K562 (cell line): ENCODE data around the gene ITPKB. TPM values are rescaled to one million over a fixed set of nuclear protein-coding genes. Genes with fewer than 3 reads are reported as not detected.

Source experiments
- ATAC-seq: fragments of 200-7000 bp; cut with Tn5 transposase; 3 replicates; pipeline ENCODE4 v1.9.1; 2020; ENCODE audit warnings: moderate library complexity
- BruUV-seq: library from RNA; stranded (reverse); fragments of 400-500 nt; replicated peaks from 2 replicates; lab custom pipeline; 2021; lab: Mats Ljungman, UMichigan
- CTCF ChIA-PET: fragments of 300-600 bp; formaldehyde crosslinking; extraction: SDS; loops from one replicate; lab custom pipeline; 2021; ENCODE audit warnings: low intra/inter-chr PET ratio; lab: Yijun Ruan, JAX
- POLR2A ChIA-PET: fragments of 300-600, 350-650 bp; sonication (Branson Sonifier 250); formaldehyde crosslinking; extraction: SDS; loops from one replicate; lab custom pipeline; 2021; ENCODE audit warnings: antibody characterized with exemption, inconsistent platforms; lab: Yijun Ruan, JAX
- DNase-seq, 4 experiments: peaks; one replicate each; pipeline versions ENCODE4 v3.0.0 to v3.0.0-alpha.2; 2011 to 2018; ENCODE audit warnings: low spot score in 3 of 4, mixed read lengths in 3 of 4; ENCODE audit errors: extremely low read depth in 1 of 4
- FAIRE-seq: peaks from 2 replicates; lab custom pipeline; 2011; peaks lifted over from hg19 to GRCh38; lab: Jason Lieb, UNC
- H2AFZ ChIP-seq: 2 replicates; pipeline ENCODE4 v1.6.0; 2011; ENCODE audit warnings: low read depth, low read length, control low read depth, inconsistent platforms
- H3K27ac ChIP-seq: fragments of 200-600 bp; 3 replicates; pipeline ENCODE4 v1.8.0; 2011; ENCODE audit warnings: low read depth, mild to moderate bottlenecking, control low read depth, inconsistent platforms, low read length, moderate library complexity, mixed read lengths; ENCODE audit errors: extremely low read depth
- H3K27me3 ChIP-seq, 2 experiments: fragments of 300-600 bp in 1 of 2; 2 replicates in 1 of 2; 3 replicates in 1 of 2; pipeline versions ENCODE4 v1.6.0 to v1.8.0; 2011; ENCODE audit warnings: inconsistent platforms in 2 of 2, low read length in 2 of 2, mild to moderate bottlenecking in 1 of 2, mixed read lengths in 1 of 2, moderate library complexity in 1 of 2; ENCODE audit not compliant: control insufficient read depth in 2 of 2, insufficient read depth in 2 of 2
- H3K36me3 ChIP-seq: fragments of 300-600 bp; 3 replicates; pipeline ENCODE4 v1.8.0; 2011; ENCODE audit warnings: mild to moderate bottlenecking, low read length, inconsistent platforms; ENCODE audit not compliant: control insufficient read depth, insufficient read depth
- H3K4me1 ChIP-seq, 2 experiments: fragments of 200-600 bp in 1 of 2; replicated peaks in 1 of 2; 2 replicates in 1 of 2; 3 replicates in 1 of 2; pipeline versions ENCODE4 v1.5.1 to v1.8.0; 2011; ENCODE audit warnings: inconsistent platforms in 2 of 2, low read length in 2 of 2, mild to moderate bottlenecking in 1 of 2, mixed read lengths in 1 of 2, moderate library complexity in 1 of 2; ENCODE audit not compliant: control insufficient read depth in 2 of 2, insufficient read depth in 2 of 2
- H3K4me2 ChIP-seq: 2 replicates; pipeline ENCODE4 v1.6.1; 2011; ENCODE audit warnings: low read length, control low read depth, inconsistent platforms, mixed read lengths; ENCODE audit not compliant: insufficient read depth
- H3K4me3 ChIP-seq: fragments of 200-600 bp; sonication (generic), shearing (Covaris generic); 2 replicates; pipeline ENCODE4 v1.5.1; 2016; ENCODE audit warnings: control low read depth, inconsistent platforms
- H3K79me2 ChIP-seq: fragments of 200-600 bp; 3 replicates; pipeline ENCODE4 v1.8.0; 2011; ENCODE audit warnings: low read length, inconsistent platforms; ENCODE audit not compliant: control insufficient read depth, insufficient read depth
- H3K9ac ChIP-seq, 2 experiments: 2 replicates each; pipeline versions ENCODE4 v1.6.0 to v1.6.1; 2011; ENCODE audit warnings: low read depth in 2 of 2, low read length in 2 of 2, control low read depth in 1 of 2, inconsistent platforms in 1 of 2, mild to moderate bottlenecking in 1 of 2, mixed read lengths in 1 of 2; ENCODE audit not compliant: insufficient read depth in 1 of 2
- H3K9me1 ChIP-seq: one replicate; pipeline ENCODE4 v1.6.0; 2011; ENCODE audit warnings: inconsistent platforms, mild to moderate bottlenecking, low read length, moderate library complexity; ENCODE audit not compliant: control insufficient read depth, insufficient read depth
- H3K9me3 ChIP-seq: replicated peaks from 2 replicates; pipeline ENCODE4 v1.5.1; 2011; ENCODE audit warnings: low read depth, low read length, inconsistent platforms; ENCODE audit not compliant: control insufficient read depth, insufficient read depth
- H4K20me1 ChIP-seq: replicated peaks from 2 replicates; pipeline ENCODE4 v1.6.1; 2011; ENCODE audit warnings: low read length, inconsistent platforms, mixed read lengths; ENCODE audit not compliant: control insufficient read depth, insufficient read depth
- HDAC2 ChIP-seq: fragments of 450-650 bp; IDR thresholded peaks from 2 replicates; pipeline ENCODE4 v1.6.1; 2016; ENCODE audit warnings: mild to moderate bottlenecking
- KDM4B ChIP-seq, 2 experiments: fragments of 450-650 bp in 1 of 2; sonication (generic) in 1 of 2; IDR thresholded peaks; 2 replicates each; pipeline ENCODE4 v1.6.1; 2016 to 2017; ENCODE audit warnings: borderline replicate concordance in 2 of 2, antibody characterized with exemption in 1 of 2, low read depth in 1 of 2, mild to moderate bottlenecking in 1 of 2
- MEF2A ChIP-seq: IDR thresholded peaks from 2 replicates; pipeline ENCODE4 v1.6.1; 2011; ENCODE audit warnings: low read depth, mild to moderate bottlenecking, low read length, moderate library complexity; ENCODE audit not compliant: control insufficient read depth
- MEIS2 ChIP-seq: fragments of 450-650 bp; IDR thresholded peaks from 2 replicates; pipeline ENCODE4 v1.6.1; 2014; ENCODE audit warnings: mild to moderate bottlenecking; ENCODE audit not compliant: partially characterized antibody
- WGBS: fragments of 100-300 bp; shearing (Covaris generic); methylation state at CpG from one replicate; pipeline ENCODE4 v1.1.6; 2016; ENCODE audit warnings: low coverage, mixed read lengths; ENCODE audit not compliant: insufficient coverage; ENCODE audit errors: missing lambda C conversion rate; 5-methylcytosine and 5-hydroxymethylcytosine counted together
- in situ Hi-C: fragments of 300-500 bp; cut with MboI; formaldehyde crosslinking; loops from 4 replicates; pipeline ENCODE4 v1.15.0; 2018; ENCODE audit warnings: inconsistent platforms, mixed read lengths
- intact Hi-C: fragments of 100-400 bp; cut with micrococcal nuclease; formaldehyde crosslinking; loops from 2 replicates; pipeline ENCODE4 v1.14.2; 2022
- polyA plus RNA-seq, 8 experiments: library from polyadenylated mRNA; depleted of rRNA in 4 of 8; stranded (reverse) in 5 of 8; unstranded in 3 of 8; fragments of >200 nt; fragmentation: Nextera tagmentation in 2 of 8; fragmentation: Illumina TruSeq in 1 of 8; extraction: Ambion mirVana in 2 of 8; extraction: Trizol in 1 of 8; gene quantifications; 2 replicates each; pipeline versions ENCODE4 v1.2.1 to v1.2.3, GENCODE V29; 2011 to 2014; ENCODE audit warnings: inconsistent platforms in 1 of 8, missing spikeins in 1 of 8
- total RNA-seq, 7 experiments: library from RNA; depleted of rRNA in 6 of 7; stranded (reverse); fragments of >200 nt in 6 of 7; fragmentation: Illumina TruSeq in 2 of 7; extraction: Trizol in 2 of 7; gene quantifications; 2 replicates each; pipeline versions ENCODE4 v1.2.1 to v1.2.3, GENCODE V29; 2011 to 2021; ENCODE audit warnings: low replicate concordance in 1 of 7
- TF ChIP-seq, protein P1 (sequence below): sonication (generic); formaldehyde crosslinking; IDR thresholded peaks from 2 replicates; pipeline ENCODE4 v1.8.0; 2023; ENCODE audit warnings: mild to moderate bottlenecking, missing genetic modification reagents
- TF ChIP-seq, protein P2 (sequence below): fragments of 250-450 bp; sonication (Bioruptor Pico); IDR thresholded peaks from 2 replicates; pipeline ENCODE4 v1.4.0; 2020

ITPKB gene
- total and polyA plus RNA-seq, 9 of the 15 experiments (the other 6 are each of a cell fraction or from before 2014, with no cell fraction given): 0.01 to 0.22 TPM; not detected in 7

DNA sequence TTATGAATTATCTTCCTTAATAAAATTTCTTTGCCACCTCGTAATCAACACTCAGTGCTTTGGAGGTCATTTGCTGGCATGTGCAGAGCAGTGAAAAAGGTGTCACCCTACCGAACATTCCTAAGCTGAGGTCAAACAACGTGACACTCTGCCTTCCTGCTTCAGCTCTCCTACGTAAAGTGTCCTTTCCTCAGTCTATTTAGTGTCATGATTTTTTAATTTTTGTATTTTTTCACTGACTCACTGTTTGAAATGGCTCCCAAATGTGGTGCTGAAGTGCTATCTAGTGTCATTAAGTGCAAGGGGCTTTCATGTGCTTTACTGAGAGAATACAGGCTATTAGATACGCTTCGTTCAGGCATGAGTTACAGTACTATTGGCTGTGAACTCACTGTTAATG is 37.0 kb upstream of the ITPKB start:
- intact Hi-C loops: no loop called here
- no TSS peak for BruUV-seq
- no peaks in the 10 kb centered on the region for H3K9me1 ChIP-seq
- H3K36me3 ChIP-seq: no peaks in the 10 kb centered on the region
- H3K27me3 ChIP-seq: peaks cover 31 to 61% of the 10 kb centered on the region in 2 experiments
- H3K4me2 ChIP-seq: no peak overlapping the region
- ATAC-seq (no peak), FAIRE-seq (peak; percentile 51), DNase-seq (no peak)
- no peak overlapping the region for H3K4me3 ChIP-seq
- H3K9ac ChIP-seq: no peak overlapping the region
- no peaks in the 10 kb centered on the region for H3K79me2 ChIP-seq
- 10% methylated on average over 6 of the region's 6 CpGs for WGBS
- in situ Hi-C loops: no loop called here
- CTCF ChIA-PET: no interaction called here
- no peaks in the 10 kb centered on the region for H3K4me1 ChIP-seq
- H3K27ac ChIP-seq: no peak overlapping the region
- H4K20me1 ChIP-seq: no peaks in the 10 kb centered on the region
- TF ChIP-seq HDAC2 (no peak), MEF2A (no peak), MEIS2 (no peak), KDM4B (IDR thresholded peaks at IDR 0.05; ENCODE audit: borderline replicate concordance in 2 of 2, low read depth in 1 of 2) (no peak)
- TF ChIP-seq, protein P1, sequence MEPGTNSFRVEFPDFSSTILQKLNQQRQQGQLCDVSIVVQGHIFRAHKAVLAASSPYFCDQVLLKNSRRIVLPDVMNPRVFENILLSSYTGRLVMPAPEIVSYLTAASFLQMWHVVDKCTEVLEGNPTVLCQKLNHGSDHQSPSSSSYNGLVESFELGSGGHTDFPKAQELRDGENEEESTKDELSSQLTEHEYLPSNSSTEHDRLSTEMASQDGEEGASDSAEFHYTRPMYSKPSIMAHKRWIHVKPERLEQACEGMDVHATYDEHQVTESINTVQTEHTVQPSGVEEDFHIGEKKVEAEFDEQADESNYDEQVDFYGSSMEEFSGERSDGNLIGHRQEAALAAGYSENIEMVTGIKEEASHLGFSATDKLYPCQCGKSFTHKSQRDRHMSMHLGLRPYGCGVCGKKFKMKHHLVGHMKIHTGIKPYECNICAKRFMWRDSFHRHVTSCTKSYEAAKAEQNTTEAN (CRISPR knock-in tag): no peak
- TF ChIP-seq, protein P2, sequence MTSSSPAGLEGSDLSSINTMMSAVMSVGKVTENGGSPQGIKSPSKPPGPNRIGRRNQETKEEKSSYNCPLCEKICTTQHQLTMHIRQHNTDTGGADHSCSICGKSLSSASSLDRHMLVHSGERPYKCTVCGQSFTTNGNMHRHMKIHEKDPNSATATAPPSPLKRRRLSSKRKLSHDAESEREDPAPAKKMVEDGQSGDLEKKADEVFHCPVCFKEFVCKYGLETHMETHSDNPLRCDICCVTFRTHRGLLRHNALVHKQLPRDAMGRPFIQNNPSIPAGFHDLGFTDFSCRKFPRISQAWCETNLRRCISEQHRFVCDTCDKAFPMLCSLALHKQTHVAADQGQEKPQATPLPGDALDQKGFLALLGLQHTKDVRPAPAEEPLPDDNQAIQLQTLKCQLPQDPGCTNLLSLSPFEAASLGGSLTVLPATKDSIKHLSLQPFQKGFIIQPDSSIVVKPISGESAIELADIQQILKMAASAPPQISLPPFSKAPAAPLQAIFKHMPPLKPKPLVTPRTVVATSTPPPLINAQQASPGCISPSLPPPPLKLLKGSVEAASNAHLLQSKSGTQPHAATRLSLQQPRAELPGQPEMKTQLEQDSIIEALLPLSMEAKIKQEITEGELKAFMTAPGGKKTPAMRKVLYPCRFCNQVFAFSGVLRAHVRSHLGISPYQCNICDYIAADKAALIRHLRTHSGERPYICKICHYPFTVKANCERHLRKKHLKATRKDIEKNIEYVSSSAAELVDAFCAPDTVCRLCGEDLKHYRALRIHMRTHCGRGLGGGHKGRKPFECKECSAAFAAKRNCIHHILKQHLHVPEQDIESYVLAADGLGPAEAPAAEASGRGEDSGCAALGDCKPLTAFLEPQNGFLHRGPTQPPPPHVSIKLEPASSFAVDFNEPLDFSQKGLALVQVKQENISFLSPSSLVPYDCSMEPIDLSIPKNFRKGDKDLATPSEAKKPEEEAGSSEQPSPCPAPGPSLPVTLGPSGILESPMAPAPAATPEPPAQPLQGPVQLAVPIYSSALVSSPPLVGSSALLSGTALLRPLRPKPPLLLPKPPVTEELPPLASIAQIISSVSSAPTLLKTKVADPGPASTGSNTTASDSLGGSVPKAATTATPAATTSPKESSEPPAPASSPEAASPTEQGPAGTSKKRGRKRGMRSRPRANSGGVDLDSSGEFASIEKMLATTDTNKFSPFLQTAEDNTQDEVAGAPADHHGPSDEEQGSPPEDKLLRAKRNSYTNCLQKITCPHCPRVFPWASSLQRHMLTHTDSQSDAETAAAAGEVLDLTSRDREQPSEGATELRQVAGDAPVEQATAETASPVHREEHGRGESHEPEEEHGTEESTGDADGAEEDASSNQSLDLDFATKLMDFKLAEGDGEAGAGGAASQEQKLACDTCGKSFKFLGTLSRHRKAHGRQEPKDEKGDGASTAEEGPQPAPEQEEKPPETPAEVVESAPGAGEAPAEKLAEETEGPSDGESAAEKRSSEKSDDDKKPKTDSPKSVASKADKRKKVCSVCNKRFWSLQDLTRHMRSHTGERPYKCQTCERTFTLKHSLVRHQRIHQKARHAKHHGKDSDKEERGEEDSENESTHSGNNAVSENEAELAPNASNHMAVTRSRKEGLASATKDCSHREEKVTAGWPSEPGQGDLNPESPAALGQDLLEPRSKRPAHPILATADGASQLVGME (CRISPR knock-in tag): no peak
- H3K9me3 ChIP-seq: no peaks in the 10 kb centered on the region
- H2AFZ ChIP-seq: no peak overlapping the region
- POLR2A ChIA-PET: interaction anchor here (1.0 to 1.1 kb wide), 2 partner anchors 12 to 18 kb away, joined by 3 to 4 read pairs; no protein-coding TSS in a partner anchor
